ENCODE measurements around the gene CNTN5. TPM values are rescaled to one million over a fixed set of nuclear protein-coding genes. Genes with fewer than 3 reads are reported as not detected.

The CNTN5 gene
- polyA plus RNA-seq, 1 of the 3 experiments (the other 2 are of a cell fraction): not detected

GRCh38 chr11:99494065-99494464 lies 473.3 kb downstream of the CNTN5 start:
- Histone ChIP-seq H4K20me1 (ENCODE audit: insufficient read depth) (no peaks in the 10 kb centered on the region), H3K27me3 (ENCODE audit: insufficient read depth) (no peaks in the 10 kb centered on the region), H3K27ac (ENCODE audit: low read depth in 2 of 2, low read length in 1 of 2) (no peak overlapping the region), H3K9me2 (no peaks in the 10 kb centered on the region), H3K36me3 (replicated peaks in 1 of 2; ENCODE audit: control insufficient read depth in 1 of 2, insufficient read depth in 2 of 2, low read length in 1 of 2) (no peaks in the 10 kb centered on the region), H3K79me2 (ENCODE audit: insufficient read depth) (no peaks in the 10 kb centered on the region), H3K9me3 (no peaks in the 10 kb centered on the region), H3F3A (replicated peaks; ENCODE audit: insufficient read depth) (no peaks in the 10 kb centered on the region), H3K4me3 (ENCODE audit: low read depth in 2 of 2, low read length in 1 of 2) (no peak overlapping the region), H3K4me1 (ENCODE audit: control insufficient read depth in 1 of 2, insufficient read depth in 2 of 2, low read depth in 1 of 2, low read length in 1 of 2) (no peaks in the 10 kb centered on the region), H3K9ac (no peak overlapping the region), H2AFZ (ENCODE audit: low read depth) (no peak overlapping the region), H3K4me2 (no peak overlapping the region)
- CTCF ChIA-PET: no interaction called here
- TF ChIP-seq IRF3 (IDR thresholded peaks at IDR 0.05; ENCODE audit: low read depth, low read length): no peak
- no peak for TF ChIP-seq GATA2 (CRISPR knock-in tag; IDR thresholded peaks at IDR 0.05)
- TF ChIP-seq SIN3A (IDR thresholded peaks at IDR 0.05; ENCODE audit: borderline replicate concordance, low read depth, low read length): no peak
- no peak for TF ChIP-seq USF1 (IDR thresholded peaks at IDR 0.05; ENCODE audit: borderline replicate concordance, low read depth)
- TF ChIP-seq SMC3 (IDR thresholded peaks at IDR 0.05; ENCODE audit: low read depth, low read length): no peak
- TF ChIP-seq RXRA (IDR thresholded peaks at IDR 0.05; ENCODE audit: borderline replicate concordance, low read depth): no peak
- TF ChIP-seq FOXJ3 (CRISPR knock-in tag; IDR thresholded peaks at IDR 0.05): no peak
- no peak for TF ChIP-seq RFX5 (IDR thresholded peaks at IDR 0.05; ENCODE audit: low read length)
- TF ChIP-seq YY1 (IDR thresholded peaks at IDR 0.05; ENCODE audit: low read depth): no peak
- TF ChIP-seq PBX3 (IDR thresholded peaks at IDR 0.05): no peak
- DNase-seq: no peak
- POLR2A ChIA-PET: no interaction called here
- WGBS (ENCODE audit: low lambda C conversion rate): 16% methylated on average over 4 of the region's 4 CpGs

- H3K9me3 ChIP-seq: no peaks in the 10 kb centered on the region
- H3K27me3 ChIP-seq (ENCODE audit: insufficient read depth): no peaks in the 10 kb centered on the region
- no peaks in the 10 kb centered on the region for H3K36me3 ChIP-seq (replicated peaks in 1 of 2; ENCODE audit: control insufficient read depth in 1 of 2, insufficient read depth in 2 of 2, low read length in 1 of 2)
- H3F3A ChIP-seq (replicated peaks; ENCODE audit: insufficient read depth): no peaks in the 10 kb centered on the region
- no peak overlapping the region for H2AFZ ChIP-seq (ENCODE audit: low read depth)
- ChIA-PET POLR2A (no interaction called here), CTCF (no interaction called here)
- no peak overlapping the region for H3K9ac ChIP-seq
- no peak for DNase-seq
- H3K4me3 ChIP-seq (ENCODE audit: low read depth in 2 of 2, low read length in 1 of 2): no peak overlapping the region
- H3K27ac ChIP-seq (ENCODE audit: low read depth in 2 of 2, low read length in 1 of 2): no peak overlapping the region
- no peaks in the 10 kb centered on the region for H3K9me2 ChIP-seq
- no peaks in the 10 kb centered on the region for H3K79me2 ChIP-seq (ENCODE audit: insufficient read depth)
- WGBS (ENCODE audit: low lambda C conversion rate): 0% methylated on average over 2 of the region's 2 CpGs
- H4K20me1 ChIP-seq (ENCODE audit: insufficient read depth): no peaks in the 10 kb centered on the region
- H3K4me2 ChIP-seq: no peak overlapping the region
- no peaks in the 10 kb centered on the region for H3K4me1 ChIP-seq (ENCODE audit: control insufficient read depth in 1 of 2, insufficient read depth in 2 of 2, low read depth in 1 of 2, low read length in 1 of 2)
- TF ChIP-seq RCOR1 (IDR thresholded peaks at IDR 0.05; ENCODE audit: low read length) (no peak), CHD2 (IDR thresholded peaks at IDR 0.05; ENCODE audit: low read length, partially characterized antibody) (no peak), MXI1 (IDR thresholded peaks at IDR 0.05; ENCODE audit: low read depth, low read length) (no peak), GABPA (IDR thresholded peaks at IDR 0.05; ENCODE audit: low read depth) (no peak), SMC3 (IDR thresholded peaks at IDR 0.05; ENCODE audit: low read depth, low read length) (no peak), REST (IDR thresholded peaks at IDR 0.05; ENCODE audit: low read depth, low read length) (no peak), PBX3 (IDR thresholded peaks at IDR 0.05) (no peak), FOXJ3 (CRISPR knock-in tag; IDR thresholded peaks at IDR 0.05) (no peak), MEF2A (IDR thresholded peaks at IDR 0.05; ENCODE audit: borderline replicate concordance, low read depth) (no peak), POLR2AphosphoS5 (IDR thresholded peaks at IDR 0.05; ENCODE audit: low read depth, low read length) (no peak), MAX (IDR thresholded peaks at IDR 0.05; ENCODE audit: low read depth) (no peak), ELF1 (IDR thresholded peaks at IDR 0.05) (no peak), GATA2 (CRISPR knock-in tag; IDR thresholded peaks at IDR 0.05) (no peak), RAD21 (IDR thresholded peaks at IDR 0.05; ENCODE audit: low read length) (no peak)
Measured at GRCh38 chr11:99501655-99502054, 480.9 kb downstream of the CNTN5 start.

All from SK-N-SH (cell line).